Measurements from ENCODE around the gene SNAP23.

The SNAP23 gene

DNA sequence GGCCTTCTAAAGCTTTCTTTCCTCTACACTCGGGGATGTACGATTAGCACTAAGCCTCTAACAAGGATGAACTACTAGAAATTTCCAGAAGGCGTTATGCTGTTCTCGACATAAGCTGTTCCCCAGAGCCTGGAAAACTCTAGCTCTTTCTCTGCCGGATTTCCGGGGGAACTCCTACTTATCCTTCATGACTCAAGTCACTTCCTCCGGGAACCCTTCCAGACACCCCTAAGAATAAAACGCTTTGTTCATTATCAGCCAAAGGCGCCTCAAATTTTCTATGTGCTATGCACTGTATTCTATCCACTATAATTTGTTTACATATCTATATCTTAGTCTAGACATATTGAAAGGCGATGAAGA is 455 bp upstream of the SNAP23 start:
- DNase-seq (ENCODE audit: low spot score): peak; percentile 39

DNA sequence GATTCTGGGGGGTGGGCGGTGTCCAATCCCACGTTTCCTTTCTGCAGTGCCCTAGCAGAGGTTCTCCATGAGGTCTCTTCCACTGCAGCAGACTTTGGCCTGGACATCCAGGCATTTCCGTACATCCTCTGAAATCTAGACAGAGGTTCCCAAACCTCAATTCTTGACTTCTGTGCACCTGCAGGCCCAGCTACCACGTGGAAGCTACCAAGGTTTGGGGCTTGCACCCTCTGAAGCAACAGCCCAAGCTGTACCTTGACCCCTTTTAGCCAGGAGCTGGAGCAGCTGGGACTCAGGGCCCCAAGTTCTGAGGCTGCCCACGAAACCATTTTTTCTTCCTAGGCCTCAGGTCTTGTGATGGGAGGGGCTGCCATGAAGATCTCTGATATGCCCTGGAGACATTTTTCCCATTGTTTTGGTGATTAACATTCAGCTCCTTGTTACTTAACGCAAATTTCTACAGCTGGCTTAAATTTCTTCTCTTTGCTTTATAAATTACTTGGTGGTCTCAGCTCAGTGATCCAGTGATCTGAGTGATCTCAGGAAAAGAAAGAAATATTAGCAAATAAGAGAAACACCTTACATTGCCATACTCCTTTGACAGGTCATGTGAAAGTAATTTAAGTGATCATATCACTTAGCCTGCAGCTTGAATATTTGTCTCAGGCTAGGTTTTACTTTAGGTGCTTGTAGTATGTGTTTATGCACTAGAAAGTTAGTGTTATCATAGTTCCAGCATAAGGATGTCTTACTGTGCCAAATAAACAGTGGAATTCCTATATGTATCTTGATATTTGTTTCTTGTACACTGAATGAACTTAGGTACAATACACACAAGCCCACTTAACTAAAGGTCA is 3.0 kb downstream of the SNAP23 start:
- DNase-seq (ENCODE audit: low spot score): no peak

DNA sequence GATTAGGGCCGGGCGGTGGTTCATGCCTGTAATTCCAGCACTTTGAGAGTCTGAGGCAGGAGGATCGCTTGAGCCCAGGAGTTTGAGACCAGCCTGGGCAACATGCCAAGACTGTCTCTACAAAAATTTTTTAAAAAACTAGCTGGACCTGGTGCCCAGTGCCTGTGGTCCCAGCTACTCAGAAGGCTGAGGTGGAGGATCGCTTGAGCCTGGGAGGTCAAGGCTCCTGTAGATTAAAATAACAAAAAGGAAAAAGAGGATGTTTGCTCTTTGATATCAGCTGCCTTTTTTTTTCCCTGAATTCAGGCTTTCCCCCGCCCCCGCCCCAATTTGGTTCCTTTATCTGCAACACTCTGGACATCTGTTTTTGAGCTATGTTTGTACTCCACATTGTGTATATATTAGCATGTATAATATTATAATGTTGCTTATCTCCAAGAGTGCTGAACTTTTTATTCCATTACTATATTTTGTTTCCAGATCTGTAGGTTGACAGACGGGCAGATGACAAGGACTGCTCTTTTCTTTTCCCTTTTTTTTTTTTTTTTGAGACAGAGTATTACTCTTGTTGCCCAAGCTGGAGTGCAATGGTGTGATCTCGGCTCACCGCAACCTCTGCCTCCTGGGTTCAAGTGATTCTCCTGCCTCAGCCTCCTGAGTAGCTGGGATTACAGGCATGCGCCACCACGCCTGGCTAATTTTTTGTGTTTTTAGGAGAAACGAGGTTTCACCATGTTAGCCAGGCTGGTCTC is 4.6 kb downstream of the SNAP23 start:
- no peak for DNase-seq (ENCODE audit: low spot score)

DNA sequence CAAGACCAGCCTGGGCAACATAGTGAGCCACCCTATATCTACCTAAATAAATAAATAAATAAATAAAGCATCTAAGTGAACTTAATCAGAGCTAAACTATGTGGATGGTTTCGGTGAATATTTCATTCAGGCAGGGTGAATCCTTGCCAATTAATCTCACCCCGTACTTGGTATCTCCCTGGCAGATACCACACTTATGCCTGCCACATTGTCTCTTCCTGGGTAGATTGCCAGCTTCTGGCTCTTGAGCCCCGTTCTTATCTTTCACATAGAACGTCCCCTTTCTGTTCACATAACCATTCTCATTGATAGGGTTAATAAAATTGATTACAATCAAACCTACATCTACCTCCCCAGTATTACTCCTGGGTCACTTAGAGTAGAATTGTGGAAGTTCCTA is 7.0 kb downstream of the SNAP23 start:
- DNase-seq (ENCODE audit: low spot score): no peak

DNA sequence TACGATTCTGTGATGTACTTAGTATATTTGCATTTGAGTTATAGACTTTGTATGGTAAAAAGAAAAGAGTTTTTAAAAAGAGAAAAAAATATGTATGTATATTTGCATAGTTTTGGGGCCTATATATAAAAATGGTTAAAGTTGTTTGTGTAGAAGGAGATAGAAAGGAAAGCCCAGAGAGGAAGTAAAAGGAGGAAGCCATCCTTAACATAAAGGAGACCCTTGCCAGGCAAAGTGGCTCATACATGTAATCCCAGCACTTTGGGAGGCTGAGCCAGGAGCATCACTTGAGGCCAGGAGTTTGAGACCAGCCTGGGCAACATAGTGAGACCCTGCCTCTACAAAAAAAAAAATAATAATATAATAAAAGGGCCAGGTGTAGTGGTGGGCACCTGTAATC is 8.4 kb downstream of the SNAP23 start:
- no peak for DNase-seq (ENCODE audit: low spot score)

DNA sequence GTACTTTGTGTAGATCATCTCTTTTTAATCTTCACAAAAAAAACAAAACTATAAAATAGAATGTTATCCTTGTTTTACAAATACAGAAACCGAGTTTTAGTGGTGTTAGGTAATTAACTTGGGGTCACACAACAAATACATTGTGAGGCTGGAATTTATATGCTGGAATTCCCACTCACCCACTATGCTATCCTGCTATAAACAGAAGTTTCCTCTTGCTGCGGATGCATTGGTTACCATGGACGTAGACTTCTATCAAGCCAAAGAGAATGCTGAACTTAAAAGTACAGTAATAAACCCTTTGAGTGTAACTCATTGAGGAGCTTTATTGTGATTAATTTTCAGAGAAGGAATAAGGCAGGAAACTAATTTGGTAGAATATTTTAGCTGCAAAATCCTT is 9.2 kb downstream of the SNAP23 start:
- no peak for DNase-seq (ENCODE audit: low spot score)

DNA sequence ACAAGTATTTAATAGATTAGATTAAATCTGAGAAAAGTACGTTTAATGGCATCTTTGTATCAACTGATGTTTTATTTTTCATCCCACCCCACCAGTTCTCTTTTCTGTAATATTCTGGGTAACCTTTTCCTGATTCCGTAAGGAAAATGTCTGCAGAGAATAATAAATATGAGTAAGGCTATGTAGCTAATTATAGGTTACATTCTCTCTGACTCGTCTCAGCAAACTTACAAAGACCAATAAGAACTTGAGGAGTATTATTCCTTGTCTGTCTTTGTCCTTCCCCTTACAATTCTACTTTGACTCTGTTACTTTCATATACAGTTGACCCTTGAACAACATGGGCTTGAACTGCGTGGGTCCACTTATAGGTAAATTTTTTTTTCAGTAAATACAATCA is 12.1 kb downstream of the SNAP23 start:
- no peak for DNase-seq (ENCODE audit: low spot score)

DNA sequence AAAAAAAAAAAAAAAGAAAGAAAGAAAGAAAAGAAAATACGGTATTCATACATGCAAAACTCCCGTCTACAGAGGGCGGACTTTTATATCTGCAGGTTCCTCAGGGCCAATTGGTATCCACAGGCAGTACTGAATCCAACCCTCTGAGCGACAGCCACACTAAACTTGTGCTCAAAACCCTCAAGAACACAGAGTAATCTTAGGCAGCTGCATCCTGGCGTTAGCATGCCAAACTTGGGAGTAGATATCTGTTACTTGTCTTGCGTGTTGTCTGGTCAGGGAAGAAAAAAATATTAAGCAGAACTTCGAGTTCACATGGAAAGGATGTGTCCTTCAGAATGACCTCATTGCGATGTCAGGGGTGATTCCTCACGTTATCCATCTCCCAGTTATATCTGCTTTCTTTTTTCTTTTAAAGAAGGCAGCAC is 12.8 kb downstream of the SNAP23 start:
- no peak for DNase-seq (ENCODE audit: low spot score)

DNA sequence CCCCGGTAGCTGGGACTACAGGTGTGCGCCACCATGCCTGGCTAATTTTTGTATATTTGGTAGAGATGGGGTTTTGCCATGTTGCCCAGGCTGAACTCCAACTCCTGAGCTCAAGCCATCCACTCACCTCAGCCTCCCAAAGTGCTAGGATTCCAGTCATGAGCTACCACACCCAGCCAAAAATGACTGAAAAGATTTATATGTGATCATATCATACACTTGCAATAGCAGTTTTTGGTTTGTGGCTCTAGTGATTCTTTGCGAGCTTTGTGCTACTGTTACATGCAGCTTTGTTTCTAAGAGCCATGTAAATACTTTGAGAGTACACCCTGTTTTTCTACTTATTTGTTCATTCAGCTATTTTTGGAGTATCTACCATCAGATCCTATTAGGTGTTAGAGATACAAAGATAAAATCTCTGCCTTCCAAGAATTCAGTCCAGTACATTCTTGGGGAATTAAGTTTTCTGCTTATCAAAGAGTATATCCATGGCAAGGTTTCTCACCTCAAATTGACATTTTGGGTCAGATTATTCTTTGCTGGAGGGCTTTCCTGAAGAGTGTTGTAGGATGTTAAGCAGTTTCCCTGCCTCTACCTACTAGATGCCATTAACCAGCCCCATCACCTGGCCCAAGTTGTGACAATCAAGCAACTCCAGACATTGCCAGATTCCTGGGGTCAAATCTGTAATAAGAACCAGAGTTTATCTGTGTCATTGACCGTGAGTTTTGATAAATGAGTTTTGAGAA is 15.0 kb downstream of the SNAP23 start:
- no peak for DNase-seq (ENCODE audit: low spot score)

DNA sequence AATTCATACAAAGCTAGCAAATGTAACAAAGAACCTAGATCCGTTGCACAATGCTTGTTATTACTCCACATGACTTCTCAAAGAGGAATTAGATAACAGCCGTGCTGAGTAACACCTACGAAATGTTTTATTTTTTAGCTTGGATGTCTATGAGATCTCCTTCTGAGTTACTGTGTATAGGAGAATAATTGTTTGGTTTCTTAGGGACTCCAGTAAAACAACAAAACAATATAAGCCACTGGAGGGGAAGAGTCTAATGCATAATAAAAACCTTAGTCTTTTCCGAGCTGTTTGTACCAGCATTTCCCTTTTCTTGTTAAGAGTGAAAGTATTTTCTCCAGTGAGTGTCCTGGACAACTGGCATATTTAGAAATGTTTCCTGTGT is 15.6 kb downstream of the SNAP23 start:
- no peak for DNase-seq (ENCODE audit: low spot score)

DNA sequence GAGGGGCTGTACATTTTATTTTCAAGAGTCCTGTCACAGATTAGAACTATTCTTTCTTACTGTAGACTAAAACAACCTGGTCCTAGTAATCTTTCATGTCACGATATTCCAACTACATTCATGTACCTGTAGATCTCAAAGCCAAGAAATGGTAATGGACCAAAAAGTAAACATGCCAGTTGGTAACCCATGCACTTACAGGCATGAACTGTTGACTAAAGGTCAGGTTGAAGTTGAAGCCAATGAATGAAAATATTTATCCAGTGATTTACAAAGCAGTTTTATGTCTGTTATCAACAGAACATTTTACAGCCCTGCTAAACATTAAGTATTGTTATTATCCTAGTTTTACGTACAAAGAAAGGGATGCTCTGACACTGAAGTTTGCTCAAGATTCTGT is 27.9 kb downstream of the SNAP23 start:
- DNase-seq (ENCODE audit: low spot score): no peak

DNA sequence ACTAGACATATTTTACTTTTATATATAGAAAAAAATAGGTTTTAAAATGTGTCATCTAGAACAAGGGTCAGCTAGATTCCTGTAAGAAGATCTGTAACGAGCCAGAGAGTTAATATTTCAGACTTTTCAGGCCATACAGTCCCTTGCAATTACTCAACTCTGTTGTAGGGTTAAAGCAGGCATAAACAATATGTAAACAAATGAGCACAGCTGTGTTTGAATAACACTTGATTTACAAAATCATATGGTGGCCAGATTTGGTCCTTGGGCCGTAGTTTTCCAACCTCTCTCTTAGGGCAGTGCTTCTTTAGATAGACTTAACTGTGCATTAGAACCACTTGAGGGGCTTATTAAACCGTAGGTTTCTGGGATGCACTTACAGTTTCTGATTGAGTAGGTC is 33.5 kb downstream of the SNAP23 start:
- DNase-seq (ENCODE audit: low spot score): no peak

DNA sequence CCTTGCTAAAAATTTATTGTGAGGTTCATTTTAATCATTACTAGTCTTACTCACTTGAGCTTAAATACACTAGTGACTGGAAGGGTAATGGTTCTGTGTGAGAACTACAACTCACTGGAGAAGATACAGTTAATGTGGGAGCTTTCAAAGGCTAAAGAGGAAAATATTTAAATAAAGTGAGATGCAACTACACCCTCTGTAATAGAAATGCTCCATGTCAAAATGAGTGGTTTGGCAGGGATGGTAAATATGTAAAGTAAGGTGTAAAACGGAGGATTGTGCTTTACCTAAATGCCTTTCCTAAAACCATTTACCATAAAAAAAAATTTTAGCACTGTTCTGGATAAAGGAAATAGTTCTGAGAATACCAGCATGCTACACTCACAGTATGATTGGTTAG is 37.8 kb downstream of the SNAP23 start:
- no peak for DNase-seq (ENCODE audit: low spot score)

DNA sequence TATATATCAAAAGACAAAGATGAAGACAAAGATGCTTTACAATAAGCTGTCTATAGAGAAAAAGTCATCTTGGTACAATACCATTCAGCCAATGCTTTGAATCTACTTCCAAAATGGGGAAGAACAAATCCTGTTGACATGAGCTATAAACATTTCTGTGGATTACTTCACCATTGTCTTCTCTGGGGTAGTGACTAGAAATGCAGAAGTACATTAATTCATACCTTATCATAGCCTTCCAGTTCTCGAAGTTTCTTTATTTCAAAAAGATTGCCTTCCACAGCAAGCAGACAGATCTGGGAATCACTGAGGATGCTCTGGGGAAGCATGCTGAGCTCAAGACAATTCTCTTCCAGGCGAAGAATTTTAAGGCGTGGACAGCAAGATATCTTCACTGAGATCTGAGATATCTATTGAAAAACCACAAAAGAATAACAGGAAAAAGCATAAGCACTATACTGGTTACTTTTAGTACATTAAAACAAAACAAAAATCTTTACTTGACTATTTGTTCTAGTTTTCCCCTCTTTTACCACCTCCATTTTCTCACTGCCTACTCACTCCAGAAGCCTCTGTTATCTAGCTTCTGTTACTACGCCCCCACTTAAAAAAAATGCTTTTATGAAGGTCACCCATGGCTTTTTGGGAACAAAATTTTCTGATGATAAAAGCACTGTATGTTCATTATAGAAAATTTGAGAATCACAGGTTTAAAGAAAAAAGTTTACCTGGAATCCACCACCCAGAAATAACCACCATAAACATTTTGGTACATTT is 49.6 kb downstream of the SNAP23 start:
- no peak for DNase-seq (ENCODE audit: low spot score)

DNA sequence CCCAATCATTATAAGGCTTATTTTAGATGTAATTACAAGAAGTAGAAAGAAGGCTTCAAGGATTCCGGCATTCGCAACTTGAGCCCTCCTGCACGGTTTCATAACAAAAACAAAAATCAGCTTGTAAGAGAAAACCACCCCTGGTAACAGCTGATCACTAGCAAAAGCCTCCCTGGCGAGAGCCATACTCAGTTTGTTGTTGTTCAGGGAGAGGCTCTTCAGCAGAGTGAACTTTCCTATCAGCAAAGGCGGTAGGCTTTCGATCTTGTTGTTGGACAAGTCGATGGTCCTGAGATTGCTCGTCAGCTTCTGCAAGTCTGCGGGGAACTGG is 52.4 kb downstream of the SNAP23 start:
- no peak for DNase-seq (ENCODE audit: low spot score)

DNA sequence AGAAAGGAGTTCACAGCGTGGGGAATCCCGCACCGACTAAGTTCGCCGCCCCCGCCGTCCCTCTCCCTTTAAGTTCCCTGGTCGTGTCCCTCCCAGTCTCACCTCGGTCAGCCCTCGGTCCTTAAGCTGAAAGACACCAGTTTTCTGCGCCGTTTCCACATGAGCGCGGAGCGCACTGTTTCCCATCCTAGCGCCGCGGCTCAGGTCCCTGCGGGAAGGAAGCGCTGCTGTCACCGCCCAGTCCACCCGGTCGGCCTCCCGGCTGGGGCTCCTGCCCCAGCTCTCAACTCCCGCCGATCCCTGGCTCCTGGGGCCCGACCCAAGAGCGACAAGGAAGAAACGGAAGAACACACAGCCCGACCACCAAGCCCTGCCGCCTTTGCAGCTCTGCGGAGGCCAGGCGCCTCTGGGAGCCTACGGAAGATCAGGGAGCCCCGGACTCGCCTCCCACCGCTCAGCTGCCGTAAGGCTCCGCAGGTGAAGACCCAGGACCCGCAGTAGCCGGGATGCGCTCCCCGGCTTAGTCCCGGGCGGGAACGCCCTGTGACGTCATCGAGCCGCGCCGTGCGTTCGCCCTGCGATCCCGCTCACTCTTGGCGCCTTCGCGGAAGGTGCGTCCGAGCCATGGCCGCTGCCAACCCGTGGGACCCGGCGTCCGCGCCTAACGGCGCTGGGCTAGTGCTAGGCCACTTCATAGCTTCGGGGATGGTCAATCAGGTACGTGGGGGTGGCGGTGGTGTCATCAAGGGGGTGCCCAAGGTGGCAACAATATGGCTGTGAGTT is 53.0 kb downstream of the SNAP23 start, which contains the start of the genes HAUS2 and LRRC57:
HAUS2 (plus strand) TSS at position 590 of the 783 bp plus-strand sequence; CDS start at position 625, 35 bp downstream.
LRRC57 (minus strand) TSS at position 545 of the 783 bp plus-strand sequence; CDS start at position 186, 359 bp downstream.
- peak; percentile 89 for DNase-seq (ENCODE audit: low spot score)

DNA sequence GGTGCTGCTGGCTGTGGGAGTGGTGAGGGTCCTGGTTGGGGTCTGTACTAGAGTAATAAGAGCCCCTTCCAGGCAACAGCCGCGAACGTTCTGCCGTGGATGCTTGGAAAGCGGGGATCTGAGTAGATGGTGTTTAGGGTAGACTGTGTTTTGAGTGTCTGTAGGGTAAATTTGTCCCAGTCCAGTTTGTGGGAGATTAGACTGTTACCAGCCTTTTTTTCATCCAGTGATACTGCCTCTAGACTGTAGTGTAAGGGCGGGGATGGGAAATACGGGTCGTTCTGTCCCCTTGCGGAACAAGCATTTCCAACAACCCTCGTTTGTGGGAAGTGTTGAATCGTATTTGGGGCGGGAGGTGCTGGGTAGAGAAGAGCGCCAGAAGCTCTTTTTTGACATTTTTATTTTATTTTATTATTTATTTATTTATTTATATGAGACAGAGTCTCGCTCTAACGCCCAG is 53.6 kb downstream of the SNAP23 start:
- DNase-seq (ENCODE audit: low spot score): no peak

DNA sequence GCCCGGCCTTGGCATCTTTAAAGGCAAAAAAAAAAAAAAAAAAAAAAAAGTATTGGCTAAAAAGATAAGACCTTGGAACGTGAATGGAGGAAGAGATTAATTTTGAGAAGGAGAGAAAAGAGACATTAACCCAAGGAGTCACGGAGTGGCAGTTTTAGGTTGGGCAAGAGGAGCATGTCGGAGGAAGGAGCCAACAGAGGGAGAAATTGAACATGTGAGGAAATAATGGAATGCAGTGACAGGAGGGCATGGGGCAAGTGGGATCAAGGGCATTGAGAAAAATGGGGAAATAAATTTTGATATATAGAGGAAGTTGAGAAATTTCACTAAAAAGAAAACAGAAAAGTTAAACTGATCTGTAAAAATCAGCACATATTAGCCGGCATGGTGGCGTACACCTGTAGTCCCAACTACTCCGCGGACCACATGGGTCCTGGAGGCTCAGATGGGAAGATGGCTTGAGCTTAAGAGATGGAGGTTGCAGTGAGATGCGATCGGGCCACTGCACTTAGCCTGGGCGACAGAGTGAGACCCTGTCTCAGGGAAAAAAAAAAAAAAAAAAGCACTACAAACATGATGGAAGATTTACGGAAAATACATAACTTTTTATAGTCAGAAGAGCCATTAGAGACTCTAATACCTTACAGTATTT is 54.4 kb downstream of the SNAP23 start:
- DNase-seq (ENCODE audit: low spot score): no peak

DNA sequence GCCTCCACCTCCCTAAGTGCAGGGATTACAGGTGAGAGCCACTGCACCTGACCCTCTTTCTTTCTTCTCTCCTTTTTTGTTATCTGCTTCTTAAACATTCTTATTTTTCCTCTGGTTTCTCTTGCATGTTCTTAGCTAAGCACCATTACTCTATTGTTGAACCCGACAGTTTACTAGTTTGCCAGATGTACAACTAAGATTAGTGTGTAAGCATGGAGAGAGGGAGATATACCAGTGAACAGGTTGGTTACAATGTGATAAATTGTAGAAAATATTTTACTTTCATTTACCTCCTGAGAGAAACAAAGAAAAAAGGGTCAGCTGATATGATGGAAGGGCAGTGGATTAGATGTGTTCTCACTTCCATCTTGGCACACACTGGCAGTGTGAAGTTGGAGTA is 58.1 kb downstream of the SNAP23 start:
- no peak for DNase-seq (ENCODE audit: low spot score)

Data from SK-N-DZ (cell line).